GM12878 (cell line): Measurements from ENCODE around the gene SRRM5. TPM values are rescaled to one million over a fixed set of nuclear protein-coding genes. Genes with fewer than 3 reads are reported as not detected.

ENCODE experiments used
- ATAC-seq: fragments of 200-7000 bp; cut with Tn5 transposase; 3 replicates; pipeline ENCODE4 v1.9.1; 2020; ENCODE audit warnings: mild to moderate bottlenecking, moderate library complexity
- BruUV-seq: library from RNA; stranded (reverse); fragments of 400-500 nt; replicated peaks from 2 replicates; lab custom pipeline; 2021; lab: Mats Ljungman, UMichigan
- CTCF ChIA-PET: fragments of 300-600 bp; sonication (Branson Sonifier 250); formaldehyde crosslinking; extraction: SDS; loops from one replicate; lab custom pipeline; 2021; ENCODE audit warnings: inconsistent platforms; lab: Yijun Ruan, JAX
- POLR2A ChIA-PET: fragments of 350-600 bp; formaldehyde crosslinking; extraction: SDS; loops from one replicate; lab custom pipeline; 2021; ENCODE audit warnings: inconsistent platforms; lab: Charles Lee
- RAD21 ChIA-PET: fragments of 300-600 bp; sonication (Branson Sonifier 250); formaldehyde crosslinking; loops from one replicate; lab custom pipeline; 2023; ENCODE audit warnings: antibody characterized with exemption; ENCODE audit not compliant: unreplicated experiment; lab: Charles Lee
- SMC1A ChIA-PET: fragments of 300-600 bp; sonication (Branson Sonifier 250); formaldehyde crosslinking; loops from one replicate; lab custom pipeline; 2023; ENCODE audit not compliant: unreplicated experiment, uncharacterized antibody; lab: Charles Lee
- DNase-seq: peaks from one replicate; pipeline ENCODE4 v3.0.0-alpha.2; 2011; ENCODE audit warnings: low read depth, low spot score
- FAIRE-seq: peaks from 3 replicates; lab custom pipeline; 2011; peaks lifted over from hg19 to GRCh38; lab: Jason Lieb, UNC
- H2AFZ ChIP-seq: 2 replicates; pipeline ENCODE4 v1.6.0; 2011; ENCODE audit warnings: low read depth, low read length, control low read depth; ENCODE audit not compliant: control insufficient read depth
- H3K27ac ChIP-seq: 2 replicates; pipeline ENCODE4 v1.5.1; 2011; ENCODE audit warnings: control low read depth; ENCODE audit not compliant: control insufficient read depth, insufficient read depth
- H3K27me3 ChIP-seq, 2 experiments: replicated peaks in 1 of 2; 2 replicates each; pipeline versions ENCODE4 v1.6.0 to v1.6.1; 2011; ENCODE audit warnings: low read length in 1 of 2; ENCODE audit not compliant: control insufficient read depth in 2 of 2, insufficient read depth in 2 of 2
- H3K36me3 ChIP-seq, 2 experiments: 2 replicates each; pipeline ENCODE4 v1.5.1; 2011; ENCODE audit warnings: low read length in 1 of 2; ENCODE audit not compliant: control insufficient read depth in 2 of 2, insufficient read depth in 2 of 2
- H3K4me1 ChIP-seq: 2 replicates; pipeline ENCODE4 v1.6.1; 2011; ENCODE audit warnings: mild to moderate bottlenecking, low read length, moderate library complexity, mixed read lengths; ENCODE audit not compliant: control insufficient read depth, insufficient read depth
- H3K4me2 ChIP-seq: 2 replicates; pipeline ENCODE4 v1.6.0; 2011; ENCODE audit warnings: control low read depth; ENCODE audit not compliant: control insufficient read depth, insufficient read depth
- H3K4me3 ChIP-seq: fragments of 200-600 bp; sonication (generic); 2 replicates; pipeline ENCODE4 v1.5.1; 2016
- H3K79me2 ChIP-seq: 2 replicates; pipeline ENCODE4 v1.6.0; 2011; ENCODE audit warnings: low read length; ENCODE audit not compliant: control insufficient read depth, insufficient read depth
- H3K9ac ChIP-seq: 2 replicates; pipeline ENCODE4 v1.8.0; 2011; ENCODE audit warnings: low read length, control low read depth, mixed read lengths; ENCODE audit not compliant: control insufficient read depth, insufficient read depth
- H3K9me3 ChIP-seq: replicated peaks from 3 replicates; pipeline ENCODE4 v1.5.1; 2011; ENCODE audit warnings: mild to moderate bottlenecking, low read length; ENCODE audit not compliant: control insufficient read depth, insufficient read depth
- H4K20me1 ChIP-seq: 2 replicates; pipeline ENCODE4 v1.6.0; 2011; ENCODE audit not compliant: control insufficient read depth, insufficient read depth
- ATF7 ChIP-seq: fragments of 450-650 bp; IDR thresholded peaks from 2 replicates; pipeline ENCODE4 v1.6.1; 2016; ENCODE audit warnings: low read depth, mild to moderate bottlenecking
- BMI1 ChIP-seq: fragments of 450-650 bp; IDR thresholded peaks from 2 replicates; pipeline ENCODE4 v1.6.1; 2016; ENCODE audit warnings: mild to moderate bottlenecking, moderate library complexity, borderline replicate concordance
- CREM ChIP-seq: IDR thresholded peaks from 2 replicates; pipeline ENCODE4 v1.6.1; 2014; ENCODE audit warnings: antibody characterized with exemption, low read depth
- ETV6 ChIP-seq, 2 experiments: fragments of 450-650 bp in 1 of 2; IDR thresholded peaks in 1 of 2; conservative IDR thresholded peaks in 1 of 2; 2 replicates each; pipeline ENCODE4 v1.6.1; 2014; ENCODE audit warnings: antibody characterized with exemption in 1 of 2, borderline replicate concordance in 1 of 2, low read depth in 1 of 2, mild to moderate bottlenecking in 1 of 2, moderate library complexity in 1 of 2
- IRF4 ChIP-seq: IDR thresholded peaks from 2 replicates; pipeline ENCODE4 v1.6.1; 2011; ENCODE audit warnings: low read depth, low read length
- MYC ChIP-seq: IDR thresholded peaks from 2 replicates; pipeline ENCODE4 v1.6.1; 2011; ENCODE audit warnings: mild to moderate bottlenecking, low read length, moderate library complexity, inconsistent platforms; ENCODE audit not compliant: insufficient read depth, insufficient replicate concordance, insufficient read length, severe bottlenecking
- NFXL1 ChIP-seq: fragments of 450-650 bp; IDR thresholded peaks from 2 replicates; pipeline ENCODE4 v1.6.1; 2017; ENCODE audit warnings: antibody characterized with exemption, mild to moderate bottlenecking, borderline replicate concordance
- NFYB ChIP-seq: IDR thresholded peaks from 2 replicates; pipeline ENCODE4 v1.6.1; 2011; ENCODE audit warnings: low read depth, mild to moderate bottlenecking, low read length, improper control_type of control experiment, moderate library complexity; ENCODE audit not compliant: insufficient read depth
- POU2F2 ChIP-seq: IDR thresholded peaks from 3 replicates; pipeline ENCODE4 v1.6.1; 2011; ENCODE audit warnings: low read depth, mild to moderate bottlenecking, low read length, borderline replicate concordance
- RAD51 ChIP-seq: fragments of 450-650 bp; IDR thresholded peaks from 2 replicates; pipeline ENCODE4 v1.6.1; 2016; ENCODE audit warnings: moderate library complexity, mild to moderate bottlenecking, inconsistent platforms
- RBBP5 ChIP-seq: fragments of 200-600 bp; sonication (generic); conservative IDR thresholded peaks from 2 replicates; pipeline ENCODE4 v1.6.1; 2016
- SMAD1 ChIP-seq: fragments of 450-650 bp; IDR thresholded peaks from 2 replicates; pipeline ENCODE4 v1.6.1; 2018; ENCODE audit warnings: mild to moderate bottlenecking, low read depth; ENCODE audit not compliant: partially characterized antibody
- TAF1 ChIP-seq: IDR thresholded peaks from 2 replicates; pipeline ENCODE4 v1.6.1; 2011; ENCODE audit warnings: mild to moderate bottlenecking, low read depth, low read length, borderline replicate concordance
- TBL1XR1 ChIP-seq: IDR thresholded peaks from 2 replicates; pipeline ENCODE4 v1.6.1; 2012; ENCODE audit warnings: low read depth, low read length, improper control_type of control experiment
- TCF3 ChIP-seq: IDR thresholded peaks from 2 replicates; pipeline ENCODE4 v1.6.1; 2012; ENCODE audit warnings: low read depth, mild to moderate bottlenecking, low read length, borderline replicate concordance; ENCODE audit not compliant: insufficient read depth
- ZBTB33 ChIP-seq: fragments of 450-650 bp; IDR thresholded peaks from 2 replicates; pipeline ENCODE4 v1.6.1; 2017; ENCODE audit warnings: mild to moderate bottlenecking
- ZBTB40 ChIP-seq: fragments of 450-650 bp; IDR thresholded peaks from 2 replicates; pipeline ENCODE4 v1.6.1; 2016; ENCODE audit warnings: mild to moderate bottlenecking, moderate library complexity, borderline replicate concordance
- ZSCAN29 ChIP-seq: fragments of 450-650 bp; IDR thresholded peaks from 2 replicates; pipeline ENCODE4 v1.6.1; 2017; ENCODE audit warnings: mild to moderate bottlenecking, moderate library complexity
- WGBS: methylation state at CpG from one replicate; pipeline ENCODE4 v1.1.6; 2016; ENCODE audit warnings: low lambda C conversion rate; ENCODE audit not compliant: insufficient replicate concordance, insufficient coverage; ENCODE audit errors: missing lambda C conversion rate; 5-methylcytosine and 5-hydroxymethylcytosine counted together
- in situ Hi-C: fragments of 300-500 bp; cut with MboI; formaldehyde crosslinking; loops from 9 replicates; pipeline ENCODE4 v1.14.3; 2018; ENCODE audit warnings: mixed read lengths
- intact Hi-C: fragments of 100-400 bp; cut with micrococcal nuclease; formaldehyde crosslinking; loops from one replicate; pipeline ENCODE4 v1.14.2; 2022; ENCODE audit not compliant: unreplicated experiment
- polyA plus RNA-seq, 11 experiments: library from polyadenylated mRNA; depleted of rRNA in 4 of 11; unstranded in 6 of 11; stranded (reverse) in 5 of 11; fragments of >200 nt; fragmentation: Nextera tagmentation in 4 of 11; fragmentation: Illumina TruSeq in 1 of 11; extraction: Ambion mirVana in 4 of 11; extraction: Trizol in 1 of 11; gene quantifications; 1 replicate in 1 of 11; 2 replicates in 10 of 11; pipeline versions ENCODE4 v1.2.1 to v1.2.3, GENCODE V29; 2011 to 2016; ENCODE audit warnings: inconsistent platforms in 2 of 11, missing spikeins in 2 of 11, low read depth in 1 of 11
- total RNA-seq, 4 experiments: library from RNA; depleted of rRNA in 3 of 4; stranded (reverse); fragments of >200 nt in 3 of 4; fragmentation: Illumina TruSeq in 1 of 4; extraction: Trizol in 1 of 4; gene quantifications; 2 replicates each; pipeline versions ENCODE4 v1.2.1 to v1.2.3, GENCODE V29; 2013 to 2021

Gene SRRM5
- total and polyA plus RNA-seq, 10 of the 15 experiments (the other 5 are each of a cell fraction or from before 2014, with no cell fraction given) = 0.06 to 0.38 (median 0.24) TPM; not detected in 2

- no peak for TF ChIP-seq ZBTB33
- no peak for TF ChIP-seq CREM
- TF ChIP-seq IRF4 = no peak
- no peak for TF ChIP-seq NFYB
- no peak for TF ChIP-seq ZSCAN29
- no peak for TF ChIP-seq TBL1XR1
- no peak for TF ChIP-seq POU2F2
- no peak for TF ChIP-seq TCF3
- no peak for TF ChIP-seq TAF1
- TF ChIP-seq, all 136 proteins: peak for 0
Measured at GRCh38 chr19:43660301-43660970, 48.5 kb downstream of the SRRM5 start (continued).

GRCh38 chr19:43660971-43661360, 49.1 kb downstream of the SRRM5 start:
- no TSS peak for BruUV-seq
- Histone ChIP-seq H3K27ac (no peak overlapping the region), H2AFZ (no peak overlapping the region), H3K79me2 (no peaks in the 10 kb centered on the region), H3K9ac (no peak overlapping the region), H4K20me1 (no peaks in the 10 kb centered on the region), H3K9me3 (no peaks in the 10 kb centered on the region; the same call in 1 of the 3 replicates), H3K36me3 (no peaks in the 10 kb centered on the region), H3K27me3 (no peaks in the 10 kb centered on the region), H3K4me1 (peaks cover 9% of the 10 kb centered on the region), H3K4me3 (no peak overlapping the region), H3K4me2 (no peak overlapping the region)
- CTCF ChIA-PET = interaction anchor here (1.0 to 1.5 kb wide), 2 partner anchors 106 to 214 kb away, joined by 4 read pairs; no protein-coding TSS in a partner anchor
- RAD21 ChIA-PET = no interaction called here
- no peak for FAIRE-seq
- in situ Hi-C loops (no loop called here), intact Hi-C loops (no loop called here)
- POLR2A ChIA-PET = no interaction called here
- SMC1A ChIA-PET = no interaction called here
- ATAC-seq = no peak
- WGBS = 88% methylated on average over 6 of the region's 6 CpGs
- DNase-seq = no peak
- TF ChIP-seq TBL1XR1 (no peak), ETV6 (conservative IDR thresholded peaks at IDR 0.05 in 1 of 2, IDR thresholded peaks at IDR 0.05 in 1 of 2; ENCODE audit: borderline replicate concordance in 1 of 2, low read depth in 1 of 2) (no peak), RBBP5 (no peak), RAD51 (no peak), ATF7 (no peak), NFXL1 (no peak), MYC (no peak), ZBTB40 (no peak), SMAD1 (no peak), TAF1 (no peak), BMI1 (no peak)
